Activated T-cell treated with anti-CD3 and anti-CD28 coated beads, Interleukin-2, amount 50 U/mL, for 72 hours (primary cell): ENCODE measurements around the gene IRF2BP1. TPM values are rescaled to one million over a fixed set of nuclear protein-coding genes. Genes with fewer than 3 reads are reported as not detected.

Experiments used
- ATAC-seq, 2 donors: fragments of 150-1000 bp; cut with Tn5 transposase; replicated peaks in 1 of 2; 2 replicates each; pipeline ENCODE4 v1.10.0; 2021; ENCODE audit warnings: moderate library complexity in 2 of 2, mild to moderate bottlenecking in 1 of 2
- DNase-seq, 2 donors: peaks; one replicate each; pipeline ENCODE4 v3.0.0; 2021 to 2022; ENCODE audit warnings: mixed read lengths in 1 of 2
- H3K27ac Mint-ChIP-seq: one replicate; pipeline ENCODE4 v1.8.0; 2022; ENCODE audit warnings: mild to moderate bottlenecking, moderate library complexity, mixed read lengths
- H3K27me3 Mint-ChIP-seq: one replicate; pipeline ENCODE4 v1.8.0; 2022; ENCODE audit warnings: low read depth, mixed read lengths
- H3K36me3 Mint-ChIP-seq, 2 donors: one replicate each; pipeline ENCODE4 v1.8.0; 2022; ENCODE audit warnings: mixed read lengths in 2 of 2, mild to moderate bottlenecking in 1 of 2; ENCODE audit not compliant: insufficient read depth in 2 of 2
- H3K4me1 Mint-ChIP-seq: one replicate; pipeline ENCODE4 v1.8.0; 2022; ENCODE audit warnings: low read depth, mixed read lengths
- H3K4me3 Mint-ChIP-seq, 2 donors: one replicate each; pipeline ENCODE4 v1.8.0; 2022; ENCODE audit warnings: mild to moderate bottlenecking in 2 of 2, mixed read lengths in 2 of 2, moderate library complexity in 2 of 2
- H3K9me3 Mint-ChIP-seq, 2 donors: one replicate each; pipeline ENCODE4 v1.8.0; 2022; ENCODE audit warnings: mixed read lengths in 2 of 2
- total RNA-seq, 2 donors: library from RNA; stranded (reverse); gene quantifications; one replicate each; pipeline ENCODE4 v1.2.3, GENCODE V29; 2022

IRF2BP1 gene
- total RNA-seq, 2 donors from 2014 or later, result 16.3 to 19.9 TPM

- H3K4me1 Mint-ChIP-seq, result peaks cover 1% of the 10 kb centered on the region
- H3K36me3 Mint-ChIP-seq, result peaks cover 7 to 28% of the 10 kb centered on the region in 2 donors
- H3K27me3 Mint-ChIP-seq, result no peaks in the 10 kb centered on the region
- no peak overlapping the region for H3K27ac Mint-ChIP-seq
- DNase-seq (no peak), ATAC-seq (no peak)
- no peak overlapping the region for H3K4me3 Mint-ChIP-seq
- H3K9me3 Mint-ChIP-seq, result no peaks in the 10 kb centered on the region
Observed at GRCh38 chr19:45852983-45853382, 33.0 kb downstream of the IRF2BP1 start.

- no peak overlapping the region for H3K27ac Mint-ChIP-seq
- H3K4me3 Mint-ChIP-seq, result no peak overlapping the region
- H3K4me1 Mint-ChIP-seq, result no peaks in the 10 kb centered on the region
- H3K27me3 Mint-ChIP-seq, result no peaks in the 10 kb centered on the region
- ATAC-seq, result no peak
- H3K36me3 Mint-ChIP-seq, result peaks cover 9 to 33% of the 10 kb centered on the region in 2 donors
- no peaks in the 10 kb centered on the region for H3K9me3 Mint-ChIP-seq
- DNase-seq, result no peak
Observed at GRCh38 chr19:45852145-45852750, 33.7 kb downstream of the IRF2BP1 start.

- DNase-seq, result no peak
- Mint-ChIP-seq H3K27ac (no peak overlapping the region), H3K4me3 (no peak overlapping the region), H3K27me3 (no peaks in the 10 kb centered on the region), H3K36me3 (peaks cover 11 to 39% of the 10 kb centered on the region in 2 donors), H3K4me1 (no peaks in the 10 kb centered on the region), H3K9me3 (no peaks in the 10 kb centered on the region)
- no peak for ATAC-seq
Observed at GRCh38 chr19:45848922-45849321, 37.0 kb downstream of the IRF2BP1 start.

- Mint-ChIP-seq H3K27me3 (no peaks in the 10 kb centered on the region), H3K4me3 (no peak overlapping the region), H3K27ac (no peak overlapping the region), H3K9me3 (no peaks in the 10 kb centered on the region), H3K4me1 (no peaks in the 10 kb centered on the region), H3K36me3 (peaks cover 11 to 43% of the 10 kb centered on the region in 2 donors)
- ATAC-seq, result no peak
- DNase-seq, result no peak
Observed at GRCh38 chr19:45847663-45848062, 38.3 kb downstream of the IRF2BP1 start.

- Mint-ChIP-seq H3K4me3 (no peak overlapping the region), H3K4me1 (no peaks in the 10 kb centered on the region), H3K36me3 (peaks cover 13 to 58% of the 10 kb centered on the region in 2 donors), H3K9me3 (no peaks in the 10 kb centered on the region), H3K27me3 (no peaks in the 10 kb centered on the region), H3K27ac (no peak overlapping the region)
- DNase-seq (no peak), ATAC-seq (no peak)
Observed at GRCh38 chr19:45842198-45842597, 43.7 kb downstream of the IRF2BP1 start.

GRCh38 chr19:45834970-45835369, 51.0 kb downstream of the IRF2BP1 start:
- no peak for ATAC-seq
- H3K4me3 Mint-ChIP-seq, result no peak overlapping the region
- H3K4me1 Mint-ChIP-seq, result no peaks in the 10 kb centered on the region
- DNase-seq, result no peak
- no peaks in the 10 kb centered on the region for H3K9me3 Mint-ChIP-seq
- peaks cover 16 to 51% of the 10 kb centered on the region in 2 donors for H3K36me3 Mint-ChIP-seq
- no peak overlapping the region for H3K27ac Mint-ChIP-seq
- no peaks in the 10 kb centered on the region for H3K27me3 Mint-ChIP-seq

Other genes with a start within 250 kb of the IRF2BP1 start
- gene EML2, start 246.7 kb downstream of the IRF2BP1 start, total RNA-seq, result 100 to 1,000 TPM; 149 to 190 TPM
- gene GIPR, start 217.9 kb downstream of the IRF2BP1 start, total RNA-seq, result 10 to 100 TPM in 1 of 2 donors, 1 to 10 TPM in 1; 5.9 to 11.0 TPM
- 100 to 1,000 TPM; 449 to 481 TPM for gene SNRPD2, start 194.2 kb downstream of the IRF2BP1 start, total RNA-seq
- gene QPCTL, start 193.5 kb downstream of the IRF2BP1 start, total RNA-seq, result 10 to 100 TPM; 20.8 to 29.8 TPM
- 10 to 100 TPM; 38.4 to 46.5 TPM for gene FBXO46, start 155.2 kb downstream of the IRF2BP1 start, total RNA-seq
- under 1 TPM; 0.09 to 0.19 TPM for gene MEIOSIN, start 152.7 kb downstream of the IRF2BP1 start, total RNA-seq
- gene SIX5, start 116.9 kb downstream of the IRF2BP1 start, total RNA-seq, result 1 to 10 TPM; 3.7 to 5.2 TPM
- gene DMPK, start 103.7 kb downstream of the IRF2BP1 start, total RNA-seq, result 10 to 100 TPM; 31.7 to 42.4 TPM
- gene DMWD, start 93.3 kb downstream of the IRF2BP1 start, total RNA-seq, result 10 to 100 TPM; 36.7 to 54.1 TPM
- gene RSPH6A, start 70.8 kb downstream of the IRF2BP1 start, total RNA-seq, result under 1 TPM; 0.43 to 0.60 TPM
- 100 to 1,000 TPM in 1 of 2 donors, 10 to 100 TPM in 1; 95.5 to 112 TPM for gene SYMPK, start 23.0 kb downstream of the IRF2BP1 start, total RNA-seq
- 1 to 10 TPM in 1 of 2 donors, under 1 TPM in 1; 0.88 to 1.6 TPM for gene FOXA3, start 21.8 kb downstream of the IRF2BP1 start, total RNA-seq
- 10 to 100 TPM in 1 of 2 donors, 1 to 10 TPM in 1; 9.2 to 10.9 TPM for gene MYPOP, start 16.5 kb upstream of the IRF2BP1 start, total RNA-seq
- gene NANOS2, start 28.6 kb upstream of the IRF2BP1 start, total RNA-seq, result not detected
- gene NOVA2, start 87.7 kb upstream of the IRF2BP1 start, total RNA-seq, result under 1 TPM; 0.38 to 0.58 TPM
- gene CCDC61, start 109.3 kb upstream of the IRF2BP1 start, total RNA-seq, result 10 to 100 TPM; 21.8 to 22.0 TPM
- gene PGLYRP1, start 136.9 kb upstream of the IRF2BP1 start, total RNA-seq, result not detected
- gene IGFL4, start 154.9 kb upstream of the IRF2BP1 start, total RNA-seq, result not detected
- gene IGFL3, start 238.5 kb upstream of the IRF2BP1 start, total RNA-seq, result not detected